Lung (tissue), 12 donors: Measurements from ENCODE around the gene IL22RA1. TPM values are rescaled to one million over a fixed set of nuclear protein-coding genes. Genes with fewer than 3 reads are reported as not detected.
A peak's percentile ranks its signal among the peaks of the same experiment; 100 is the strongest.

ENCODE experiments used
- ATAC-seq: fragments of 200-7000 bp; cut with Tn5 transposase; one replicate; pipeline ENCODE4 v1.9.1; 2020; ENCODE audit warnings: moderate number of reproducible peaks; ENCODE audit not compliant: insufficient read depth, low FRiP score
- DNase-seq, 3 donors: peaks; one replicate each; pipeline ENCODE4 v3.0.0-alpha.2; 2013 to 2017
- H3K27ac ChIP-seq, 2 donors: one replicate each; pipeline ENCODE4 v1.5.1; 2013; ENCODE audit warnings: mild to moderate bottlenecking in 2 of 2, moderate library complexity in 2 of 2, control low read depth in 1 of 2, inconsistent platforms in 1 of 2, low read depth in 1 of 2, low read length in 1 of 2
- H3K27me3 ChIP-seq, 3 donors: one replicate each; pipeline ENCODE4 v1.5.1; 2013; ENCODE audit warnings: low read length in 2 of 3; ENCODE audit not compliant: control insufficient read depth in 3 of 3, insufficient read depth in 3 of 3
- H3K36me3 ChIP-seq, 4 donors: one replicate each; pipeline ENCODE4 v1.5.1; 2013; ENCODE audit warnings: low read length in 4 of 4, mild to moderate bottlenecking in 1 of 4, moderate library complexity in 1 of 4; ENCODE audit not compliant: control insufficient read depth in 4 of 4, insufficient read depth in 4 of 4
- H3K4me1 ChIP-seq, 5 donors: one replicate each; pipeline ENCODE4 v1.5.1; 2013; ENCODE audit warnings: low read length in 5 of 5, mild to moderate bottlenecking in 2 of 5, moderate library complexity in 1 of 5; ENCODE audit not compliant: control insufficient read depth in 5 of 5, insufficient read depth in 5 of 5
- H3K4me3 ChIP-seq: one replicate; pipeline ENCODE4 v1.5.1; 2013; ENCODE audit warnings: mild to moderate bottlenecking, control low read depth, moderate library complexity
- H3K9ac ChIP-seq, 2 donors: one replicate each; pipeline ENCODE4 v1.5.1; 2013; ENCODE audit warnings: low read length in 2 of 2, control low read depth in 1 of 2; ENCODE audit not compliant: insufficient read depth in 1 of 2
- H3K9me3 ChIP-seq, 4 donors: one replicate each; pipeline ENCODE4 v1.5.1; 2013; ENCODE audit warnings: low read length in 3 of 4, mild to moderate bottlenecking in 1 of 4, moderate library complexity in 1 of 4; ENCODE audit not compliant: control insufficient read depth in 4 of 4, insufficient read depth in 3 of 4
- CTCF ChIP-seq: IDR thresholded peaks from 2 replicates; pipeline ENCODE4 v1.5.1; 2012; ENCODE audit warnings: mild to moderate bottlenecking; ENCODE audit errors: control extremely low read depth, extremely low read depth
- WGBS, 2 donors: extraction: QIAGEN DNeasy Blood & Tissue Kit; methylation state at CpG; one replicate each; pipeline ENCODE4 v1.1.7; 2013; 5-methylcytosine and 5-hydroxymethylcytosine counted together
- polyA plus RNA-seq, 2 donors: library from polyadenylated mRNA; stranded (reverse); fragments of 200-250 nt; gene quantifications; one replicate each; pipeline ENCODE4 v1.2.1, GENCODE V29; 2013
- total RNA-seq, 2 donors: library from RNA; depleted of rRNA in 1 of 2; stranded (reverse); fragments of >200 nt in 1 of 2; gene quantifications; one replicate each; pipeline ENCODE4 v1.2.1, GENCODE V29; 2014 to 2021
- donor health status: control.
- donor health status: control.
- donor health status: Bipolar disorder and iron deficiency.
- donor health status: healthy.
- donor health status: DM: yes; HTN: yes; CAD: no.

Gene IL22RA1
- total and polyA plus RNA-seq, 4 donors, result 0.09 to 1.0 (median 0.23) TPM

- peaks cover 0 to 7% (median 0%) of the 10 kb centered on the region in 5 donors for H3K4me1 ChIP-seq
- DNase-seq, result no peak
- H3K36me3 ChIP-seq, result no peaks in the 10 kb centered on the region
- WGBS, 2 donors, result 88% methylated on average over 15 of the region's 15 CpGs
- no peak for ATAC-seq
- no peak for TF ChIP-seq CTCF
- no peak overlapping the region for H3K9ac ChIP-seq
- H3K9me3 ChIP-seq, result no peaks in the 10 kb centered on the region
- H3K4me3 ChIP-seq, result no peak overlapping the region
- H3K27ac ChIP-seq, result peak overlapping the region in 1 of 2 donors; percentile 90
- H3K27me3 ChIP-seq, result peaks cover 0 to 4% (median 0%) of the 10 kb centered on the region in 3 donors
These were observed 33.1 kb downstream of the IL22RA1 start for GRCh38 chr1:24109686-24110475.

GRCh38 chr1:24109166-24109483 lies 33.8 kb downstream of the IL22RA1 start:
- ATAC-seq, result no peak
- Histone ChIP-seq H3K4me1 (peaks cover 0 to 7% (median 0%) of the 10 kb centered on the region in 5 donors), H3K36me3 (no peaks in the 10 kb centered on the region), H3K4me3 (no peak overlapping the region), H3K27me3 (peaks cover 0 to 4% (median 0%) of the 10 kb centered on the region in 3 donors), H3K27ac (peak overlapping the region in 1 of 2 donors; percentile 65), H3K9me3 (no peaks in the 10 kb centered on the region), H3K9ac (no peak overlapping the region)
- WGBS, 2 donors, result 73 to 87% methylated on average over 1 of the region's 1 CpG
- no peak for DNase-seq
- TF ChIP-seq CTCF, result no peak

GRCh38 chr1:24108334-24109165 lies 34.4 kb downstream of the IL22RA1 start:
- WGBS, 2 donors, result 77 to 81% methylated on average over 20 to 22 of the region's 22 CpGs
- no peak for DNase-seq
- Histone ChIP-seq H3K4me1 (peaks cover 0 to 7% (median 0%) of the 10 kb centered on the region in 5 donors), H3K36me3 (no peaks in the 10 kb centered on the region), H3K9me3 (no peaks in the 10 kb centered on the region), H3K9ac (no peak overlapping the region), H3K27me3 (peaks cover 0 to 4% (median 0%) of the 10 kb centered on the region in 3 donors), H3K4me3 (no peak overlapping the region), H3K27ac (peak overlapping the region in 1 of 2 donors; percentile 65)
- ATAC-seq, result no peak
- TF ChIP-seq CTCF, result no peak
